Stimulated activated CD4-positive, alpha-beta T cell treated with anti-CD3 and anti-CD28 coated beads, TNF-alpha, amount 100 ng/mL, for 1 hour (primary cell): ENCODE measurements around the gene AMBP.

Experiments used
- DNase-seq, 3 donors: peaks; one replicate each; pipeline ENCODE4 v3.0.0-alpha.2; 2020; ENCODE audit warnings: low read depth in 3 of 3, low spot score in 1 of 3

The AMBP gene

GRCh38 chr9:114078021-114078780 is at the start of gene AMBP:
TSS of gene AMBP (minus strand) at chr9:114078300. CDS start at chr9:114078209, 91 bp downstream.
- no peak for DNase-seq

GRCh38 chr9:114126247-114127060 is 48.4 kb upstream of the AMBP start:
- no peak for DNase-seq

- DNase-seq = no peak
Measured at GRCh38 chr9:114125476-114126013, 47.4 kb upstream of the AMBP start.

- no peak for DNase-seq
Measured at GRCh38 chr9:114124666-114125475, 46.8 kb upstream of the AMBP start.

GRCh38 chr9:114124138-114124537 is 46.0 kb upstream of the AMBP start:
- DNase-seq = no peak

GRCh38 chr9:114123031-114123977 is 45.2 kb upstream of the AMBP start:
- no peak for DNase-seq

- DNase-seq = no peak
Measured at GRCh38 chr9:114122136-114123027, 44.3 kb upstream of the AMBP start.

GRCh38 chr9:114121227-114122135 is 43.4 kb upstream of the AMBP start:
- DNase-seq = no peak

- no peak for DNase-seq
Measured at GRCh38 chr9:114120192-114121014, 42.3 kb upstream of the AMBP start.

- no peak for DNase-seq
Measured at GRCh38 chr9:114119242-114120191, 41.4 kb upstream of the AMBP start.

- DNase-seq = no peak
Measured at GRCh38 chr9:114117996-114118830, 40.1 kb upstream of the AMBP start.

- DNase-seq = no peak
Measured at GRCh38 chr9:114117614-114117995, 39.5 kb upstream of the AMBP start.

- DNase-seq = no peak
Measured at GRCh38 chr9:114116126-114116747, 38.1 kb upstream of the AMBP start.

GRCh38 chr9:114115654-114116125 is 37.6 kb upstream of the AMBP start:
- no peak for DNase-seq

- DNase-seq = no peak
Measured at GRCh38 chr9:114114364-114114763, 36.3 kb upstream of the AMBP start.
